ENCODE results near the gene CHURC1. TPM values are rescaled to one million over a fixed set of nuclear protein-coding genes. Genes with fewer than 3 reads are reported as not detected.
"Not testable (repeated sequence)": the region's sequence is repeated elsewhere in the genome, so short reads cannot be mapped to it uniquely, and the experiment has no call there.

Gene CHURC1
- total RNA-seq, 2 experiments from 2014 or later: 67.6 to 89.7 TPM

GRCh38 chr14:64880221-64881121, 33.8 kb upstream of the CHURC1 start:
- Mint-ChIP-seq H3K27me3 (peaks cover 80% of the 10 kb centered on the region), H3K36me3 (no peaks in the 10 kb centered on the region), H3K27ac (no peak overlapping the region), H3K4me3 (peak overlapping the region; percentile 83), H3K4me1 (peaks cover 12% of the 10 kb centered on the region), H3K9me3 (no peaks in the 10 kb centered on the region)
- DNase-seq: peak; percentile 76
- POLR2A ChIA-PET: no interaction called here
- ATAC-seq (ENCODE audit: low read depth): peak; percentile 84

- no peaks in the 10 kb centered on the region for H3K36me3 Mint-ChIP-seq
- H3K4me1 Mint-ChIP-seq: peaks cover 12% of the 10 kb centered on the region
- H3K9me3 Mint-ChIP-seq: no peaks in the 10 kb centered on the region
- POLR2A ChIA-PET: interaction anchor here (0.7 kb wide), 1 partner anchor 206 kb away, joined by 4 read pairs; no protein-coding TSS in a partner anchor
- ATAC-seq (ENCODE audit: low read depth) (no peak), DNase-seq (no peak)
- H3K27me3 Mint-ChIP-seq: peaks cover 65% of the 10 kb centered on the region
- H3K27ac Mint-ChIP-seq: no peak overlapping the region
- H3K4me3 Mint-ChIP-seq: no peak overlapping the region
Measured at GRCh38 chr14:64885559-64885958, 28.7 kb upstream of the CHURC1 start.

GRCh38 chr14:64889352-64889751, 24.9 kb upstream of the CHURC1 start:
- Mint-ChIP-seq H3K27ac (no peak overlapping the region), H3K27me3 (peaks cover 41% of the 10 kb centered on the region), H3K4me1 (peaks cover 2% of the 10 kb centered on the region), H3K4me3 (no peak overlapping the region), H3K9me3 (no peaks in the 10 kb centered on the region), H3K36me3 (no peaks in the 10 kb centered on the region)
- no peak for ATAC-seq (ENCODE audit: low read depth)
- DNase-seq: no peak
- POLR2A ChIA-PET: no interaction called here

- Mint-ChIP-seq H3K36me3 (no peaks in the 10 kb centered on the region), H3K4me1 (no peaks in the 10 kb centered on the region), H3K27me3 (peaks cover 31% of the 10 kb centered on the region), H3K4me3 (no peak overlapping the region), H3K9me3 (no peaks in the 10 kb centered on the region), H3K27ac (no peak overlapping the region)
- POLR2A ChIA-PET: interaction anchor here (0.7 kb wide), 2 partner anchors 23 to 65 kb away, joined by 3 read pairs; partner anchors contain the start of gene CHURC1
- no peak for ATAC-seq (ENCODE audit: low read depth)
- no peak for DNase-seq
Measured at GRCh38 chr14:64891173-64891838, 22.9 kb upstream of the CHURC1 start.

- no peak for DNase-seq
- POLR2A ChIA-PET: interaction anchor here (0.6 to 0.7 kb wide), 3 partner anchors 23 to 211 kb away, joined by 3 to 4 read pairs (median 3); partner anchors contain the start of gene CHURC1
- Mint-ChIP-seq H3K36me3 (no peaks in the 10 kb centered on the region), H3K4me3 (no peak overlapping the region), H3K4me1 (no peaks in the 10 kb centered on the region), H3K27ac (no peak overlapping the region), H3K9me3 (no peaks in the 10 kb centered on the region), H3K27me3 (peaks cover 31% of the 10 kb centered on the region)
- peak; percentile 45 for ATAC-seq (ENCODE audit: low read depth)
Measured at GRCh38 chr14:64891839-64892375, 22.3 kb upstream of the CHURC1 start.

GRCh38 chr14:64899958-64900357, 14.3 kb upstream of the CHURC1 start:
- Mint-ChIP-seq H3K27ac (no peak overlapping the region), H3K4me3 (no peak overlapping the region), H3K36me3 (no peaks in the 10 kb centered on the region), H3K9me3 (no peaks in the 10 kb centered on the region), H3K4me1 (no peaks in the 10 kb centered on the region), H3K27me3 (peaks cover 33% of the 10 kb centered on the region)
- ATAC-seq (ENCODE audit: low read depth) (no peak), DNase-seq (no peak)
- POLR2A ChIA-PET: interaction anchor here (0.7 kb wide), 1 partner anchor 36 kb away, joined by 3 read pairs; no protein-coding TSS in a partner anchor

GRCh38 chr14:64906022-64906421, 8.2 kb upstream of the CHURC1 start:
- Mint-ChIP-seq H3K4me1 (peaks cover 5% of the 10 kb centered on the region), H3K27me3 (peaks cover 34% of the 10 kb centered on the region), H3K36me3 (no peaks in the 10 kb centered on the region), H3K9me3 (no peaks in the 10 kb centered on the region), H3K4me3 (no peak overlapping the region), H3K27ac (no peak overlapping the region)
- ATAC-seq (ENCODE audit: low read depth): no peak
- POLR2A ChIA-PET: no interaction called here
- no peak for DNase-seq

GRCh38 chr14:64910847-64911495, 3.3 kb upstream of the CHURC1 start:
- POLR2A ChIA-PET: no interaction called here
- Mint-ChIP-seq H3K4me1 (peaks cover 24% of the 10 kb centered on the region), H3K27me3 (peaks cover 21% of the 10 kb centered on the region), H3K36me3 (peaks cover 2% of the 10 kb centered on the region), H3K4me3 (no peak overlapping the region), H3K9me3 (no peaks in the 10 kb centered on the region), H3K27ac (no peak overlapping the region)
- DNase-seq (no peak), ATAC-seq (ENCODE audit: low read depth) (no peak)

- DNase-seq: no peak
- Mint-ChIP-seq H3K9me3 (no peaks in the 10 kb centered on the region), H3K4me3 (no peak overlapping the region), H3K27ac (no peak overlapping the region), H3K36me3 (peaks cover 11% of the 10 kb centered on the region), H3K4me1 (peaks cover 26% of the 10 kb centered on the region), H3K27me3 (peaks cover 18% of the 10 kb centered on the region)
- POLR2A ChIA-PET: interaction anchor here (0.7 kb wide), 1 partner anchor 15 kb away, joined by 3 read pairs; no protein-coding TSS in a partner anchor
- no peak for ATAC-seq (ENCODE audit: low read depth)
Measured at GRCh38 chr14:64912261-64912660, 2.0 kb upstream of the CHURC1 start.

GRCh38 chr14:64913477-64913876, 778 bp upstream of the CHURC1 start:
- not testable (repeated sequence) for ATAC-seq (ENCODE audit: low read depth); DNase-seq; H3K27ac Mint-ChIP-seq; H3K9me3 Mint-ChIP-seq
- H3K27me3 Mint-ChIP-seq: peaks cover 12% of the 10 kb centered on the region
- peak overlapping the region; percentile 95 for H3K4me3 Mint-ChIP-seq
- POLR2A ChIA-PET: interaction anchor here (0.7 to 2.2 kb wide), 3 partner anchors 15 to 144 kb away, joined by 3 to 17 read pairs (median 5); partner anchors contain the start of gene FNTB
- peaks cover 19% of the 10 kb centered on the region for H3K36me3 Mint-ChIP-seq
- peaks cover 30% of the 10 kb centered on the region for H3K4me1 Mint-ChIP-seq

- peaks cover 19% of the 10 kb centered on the region for H3K36me3 Mint-ChIP-seq
- H3K4me1 Mint-ChIP-seq: peaks cover 31% of the 10 kb centered on the region
- peaks cover 8% of the 10 kb centered on the region for H3K27me3 Mint-ChIP-seq
- H3K9me3 Mint-ChIP-seq: no peaks in the 10 kb centered on the region
- ATAC-seq (ENCODE audit: low read depth): no peak
- H3K27ac Mint-ChIP-seq: peak overlapping the region; percentile 91
- POLR2A ChIA-PET: interaction anchor here (0.7 to 2.2 kb wide), 10 partner anchors 10 to 92 kb away, joined by 3 to 17 read pairs (median 5); partner anchors contain the start of gene FNTB
- no peak for DNase-seq
- peak overlapping the region; percentile 95 for H3K4me3 Mint-ChIP-seq
Measured at GRCh38 chr14:64915029-64915424, 772 bp downstream of the CHURC1 start.

- H3K27ac Mint-ChIP-seq: no peak overlapping the region
- no peaks in the 10 kb centered on the region for H3K9me3 Mint-ChIP-seq
- peak overlapping the region; percentile 95 for H3K4me3 Mint-ChIP-seq
- no peak for DNase-seq
- H3K27me3 Mint-ChIP-seq: peaks cover 2% of the 10 kb centered on the region
- H3K36me3 Mint-ChIP-seq: peaks cover 24% of the 10 kb centered on the region
- no peak for ATAC-seq (ENCODE audit: low read depth)
- POLR2A ChIA-PET: interaction anchor here (0.7 to 2.2 kb wide), 4 partner anchors 9 to 93 kb away, joined by 3 to 17 read pairs (median 4); no protein-coding TSS in a partner anchor
- H3K4me1 Mint-ChIP-seq: peaks cover 31% of the 10 kb centered on the region
Measured at GRCh38 chr14:64915797-64916196, 1.5 kb downstream of the CHURC1 start.

GRCh38 chr14:64918216-64918615, 4.0 kb downstream of the CHURC1 start:
- H3K27me3 Mint-ChIP-seq: no peaks in the 10 kb centered on the region
- ATAC-seq (ENCODE audit: low read depth): no peak
- no peak for DNase-seq
- peaks cover 31% of the 10 kb centered on the region for H3K36me3 Mint-ChIP-seq
- H3K9me3 Mint-ChIP-seq: no peaks in the 10 kb centered on the region
- H3K4me1 Mint-ChIP-seq: peaks cover 29% of the 10 kb centered on the region
- no peak overlapping the region for H3K27ac Mint-ChIP-seq
- H3K4me3 Mint-ChIP-seq: no peak overlapping the region
- POLR2A ChIA-PET: no interaction called here

Data from activated naive CD8-positive, alpha-beta T cell treated with anti-CD3 and anti-CD28 coated beads, Interleukin-2, amount 10 ng/mL, durations not matched to agents 7 days and 5 days (primary cell).